Stimulated activated naive CD8-positive, alpha-beta T cell treated with anti-CD3 and anti-CD28 coated beads, Interleukin-15, Interleukin-2, amounts not matched to agents 100 U/mL and 50 U/mL, for 24 hours (primary cell): ENCODE data around the gene NPPA.

Experiments used
- ATAC-seq: fragments of 150-1000 bp; cut with Tn5 transposase; one replicate; pipeline ENCODE4 v1.10.0; 2021
- DNase-seq: peaks from one replicate; pipeline ENCODE4 v3.0.0; 2021

NPPA gene

DNA sequence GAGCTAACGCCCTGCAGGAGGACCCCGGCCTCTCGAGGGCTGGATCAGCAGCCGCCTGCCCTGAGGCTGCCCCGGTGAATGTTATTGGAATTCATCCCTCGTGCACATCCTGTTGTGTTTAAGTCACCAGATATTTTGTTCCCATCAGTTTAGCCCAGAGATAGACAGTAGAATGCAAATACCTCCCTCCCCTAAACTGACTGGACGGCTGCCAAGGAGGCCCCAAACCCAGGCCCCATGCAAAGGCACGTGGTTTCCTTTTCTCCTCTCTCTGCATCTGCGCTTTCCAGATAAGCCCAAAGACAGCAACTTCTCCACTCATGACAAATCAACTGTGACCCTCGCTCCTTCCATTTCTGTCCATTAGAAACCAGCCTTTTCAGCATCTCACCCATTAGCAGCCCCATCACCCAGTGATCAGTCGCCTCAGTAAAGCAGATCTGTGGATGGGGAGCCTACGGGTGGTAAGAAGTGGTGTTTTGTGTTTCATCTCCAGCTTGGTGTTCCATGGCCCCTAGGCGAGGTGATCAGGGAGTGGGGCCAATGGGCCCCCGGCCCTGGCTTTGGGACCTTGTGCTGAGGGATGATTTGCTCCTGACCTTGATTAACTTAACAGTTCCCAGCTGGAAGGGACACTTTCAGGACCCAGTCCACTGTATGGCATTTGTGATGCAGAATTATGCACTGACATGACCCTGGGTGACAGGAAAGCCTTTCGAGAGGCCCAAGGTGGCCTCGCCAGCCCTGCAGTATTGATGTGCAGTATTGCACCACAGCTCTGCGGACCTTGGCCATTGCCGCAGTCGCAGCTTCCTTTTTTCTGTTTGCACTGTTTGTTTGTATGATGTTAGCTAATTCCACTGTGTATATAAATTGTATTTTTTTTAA, 5.2 kb downstream of the NPPA start:
- no peak for DNase-seq
- ATAC-seq = no peak

- no peak for DNase-seq
- ATAC-seq = no peak
Measured at GRCh38 chr1:11841245-11842153, 6.1 kb downstream of the NPPA start.

GRCh38 chr1:11839727-11840705, 7.6 kb downstream of the NPPA start:
- DNase-seq (no peak), ATAC-seq (no peak)

DNA sequence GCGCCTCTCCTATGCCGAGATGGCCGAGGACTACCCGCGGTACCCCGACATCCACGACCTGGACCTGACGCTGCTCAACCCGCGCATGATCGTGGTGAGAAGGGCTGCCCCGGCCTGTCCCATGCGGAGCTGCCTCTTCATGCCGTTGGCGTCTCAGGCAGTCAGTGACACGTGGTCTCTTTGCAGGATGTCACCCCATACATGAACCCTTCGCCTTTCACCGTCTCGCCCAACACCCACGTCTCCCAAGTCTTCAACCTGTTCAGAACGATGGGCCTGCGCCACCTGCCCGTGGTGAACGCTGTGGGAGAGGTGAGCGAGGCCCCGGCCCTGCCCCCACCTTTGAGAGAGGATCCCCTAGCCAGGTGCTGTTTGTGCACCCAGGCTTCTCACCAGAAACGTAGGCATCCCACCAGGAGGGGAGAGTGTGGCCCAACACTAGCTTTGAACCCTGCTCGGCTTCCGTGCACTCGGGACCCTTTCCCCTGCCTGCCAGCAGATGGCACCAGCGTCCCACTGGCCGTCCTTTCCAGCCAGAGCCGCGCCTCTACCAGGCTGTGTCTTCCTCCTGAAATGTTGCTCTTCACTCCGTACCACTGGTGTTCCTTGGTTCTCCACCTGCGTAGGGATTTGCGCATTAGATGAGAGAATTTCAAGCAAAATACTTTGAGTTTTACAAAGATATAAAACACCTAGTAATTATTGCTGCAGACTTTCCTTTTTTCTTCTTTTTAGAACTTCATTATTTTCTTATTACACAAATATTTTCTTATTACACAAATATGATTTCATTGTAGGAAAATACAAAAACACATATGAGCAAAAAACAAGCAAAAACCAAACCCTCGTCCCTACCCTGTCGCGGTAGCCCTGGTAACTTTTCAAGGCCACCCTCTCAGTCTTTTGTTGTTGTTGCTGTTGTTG, 9.0 kb downstream of the NPPA start:
- DNase-seq (peak; percentile 79), ATAC-seq (peak; percentile 73)

- no peak for DNase-seq
- no peak for ATAC-seq
Measured at GRCh38 chr1:11837767-11838348, 9.7 kb downstream of the NPPA start.

DNA sequence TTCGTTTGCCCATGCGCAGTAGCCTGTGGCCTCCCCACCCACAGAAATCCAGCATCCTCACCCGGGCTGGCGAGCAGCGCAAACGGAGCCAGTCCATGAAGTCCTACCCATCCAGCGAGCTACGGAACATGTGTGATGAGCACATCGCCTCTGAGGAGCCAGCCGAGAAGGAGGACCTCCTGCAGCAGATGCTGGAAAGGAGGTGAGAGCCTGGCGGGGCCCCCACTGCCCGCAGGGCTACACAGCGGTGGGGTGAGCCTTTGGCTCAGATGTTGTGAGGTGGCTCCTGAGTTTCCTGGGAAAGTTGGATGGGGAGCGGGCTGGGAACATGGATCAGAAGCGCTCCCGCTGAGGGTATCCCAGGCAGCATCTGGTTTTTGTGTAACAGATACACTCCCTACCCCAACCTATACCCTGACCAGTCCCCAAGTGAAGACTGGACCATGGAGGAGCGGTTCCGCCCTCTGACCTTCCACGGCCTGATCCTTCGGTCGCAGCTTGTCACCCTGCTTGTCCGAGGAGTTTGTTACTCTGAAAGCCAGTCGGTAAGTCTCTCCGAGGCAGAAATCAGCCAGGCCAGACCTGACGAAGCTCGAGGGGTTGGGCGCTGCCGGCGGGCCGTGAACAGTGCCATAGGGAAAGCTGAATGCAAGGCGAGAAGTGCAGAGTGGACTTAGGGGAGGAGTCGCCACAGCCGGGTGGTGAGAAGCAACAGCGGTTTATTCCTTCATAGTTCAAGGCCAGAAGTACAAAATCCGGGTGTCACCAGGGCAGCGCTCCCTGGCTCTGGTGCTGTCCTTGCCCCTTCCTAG, 10.4 kb downstream of the NPPA start:
- ATAC-seq (no peak), DNase-seq (no peak)

DNA sequence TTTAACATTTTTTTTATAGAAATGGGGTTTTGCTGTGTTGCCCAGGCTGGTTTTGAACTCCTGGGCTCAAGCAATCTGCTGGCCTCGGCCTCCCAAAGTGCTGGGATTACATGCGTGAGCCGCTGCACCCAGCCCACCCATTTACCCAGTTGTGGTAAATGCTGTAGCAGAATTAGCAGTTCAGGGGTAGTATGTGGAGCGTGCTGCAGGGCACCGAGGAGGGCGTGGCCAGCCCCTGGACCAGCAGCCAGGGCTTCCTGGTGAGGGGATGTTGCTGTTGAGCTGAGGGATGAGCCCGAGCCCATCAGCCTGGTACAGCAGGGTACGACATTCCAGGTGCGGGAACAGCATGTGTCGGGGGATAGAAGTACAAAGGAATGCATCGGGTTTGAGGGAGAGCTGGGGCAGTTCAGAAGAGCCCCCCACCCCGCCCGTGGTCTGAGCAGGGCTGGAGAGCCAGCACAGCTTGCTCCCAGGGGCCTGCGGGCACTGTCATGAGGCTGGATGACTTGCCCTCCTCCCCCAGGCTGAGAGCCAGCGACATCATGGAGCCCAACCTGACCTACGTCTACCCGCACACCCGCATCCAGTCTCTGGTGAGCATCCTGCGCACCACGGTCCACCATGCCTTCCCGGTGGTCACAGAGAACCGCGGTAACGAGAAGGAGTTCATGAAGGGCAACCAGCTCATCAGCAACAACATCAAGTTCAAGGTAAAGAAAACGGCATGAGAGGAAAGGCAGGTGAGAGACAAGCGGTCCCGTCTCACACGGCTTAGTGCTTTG, 11.9 kb downstream of the NPPA start:
- no peak for DNase-seq

GRCh38 chr1:11833900-11834299, 13.7 kb downstream of the NPPA start:
- ATAC-seq = no peak
- DNase-seq = no peak

More for the DNA sequence above, 11.9 kb downstream of the NPPA start:
- no peak for ATAC-seq

DNA sequence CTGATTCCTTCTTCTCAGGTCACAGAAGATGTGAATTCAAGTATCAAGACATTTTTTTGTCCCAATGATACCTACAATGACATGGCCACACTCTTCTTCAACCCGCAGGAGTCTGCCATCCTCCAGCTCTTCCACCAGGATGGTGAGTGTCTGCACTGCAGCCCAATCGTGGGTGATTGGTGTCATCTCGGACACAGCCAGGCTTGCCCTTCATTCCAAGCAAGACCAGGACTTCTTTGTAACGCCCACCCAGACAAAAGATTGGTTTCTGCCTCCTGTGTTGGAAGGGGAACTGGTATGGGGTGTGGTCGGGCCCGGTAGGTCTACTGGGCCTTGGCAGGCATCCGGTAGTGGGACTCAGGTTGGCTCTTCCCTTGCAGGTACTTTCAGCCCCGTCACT, 14.1 kb downstream of the NPPA start:
- ATAC-seq (no peak), DNase-seq (no peak)

GRCh38 chr1:11831945-11832725, 15.4 kb downstream of the NPPA start:
- no peak for ATAC-seq
- DNase-seq = no peak

GRCh38 chr1:11828511-11828910, 19.1 kb downstream of the NPPA start:
- ATAC-seq (no peak), DNase-seq (no peak)

DNA sequence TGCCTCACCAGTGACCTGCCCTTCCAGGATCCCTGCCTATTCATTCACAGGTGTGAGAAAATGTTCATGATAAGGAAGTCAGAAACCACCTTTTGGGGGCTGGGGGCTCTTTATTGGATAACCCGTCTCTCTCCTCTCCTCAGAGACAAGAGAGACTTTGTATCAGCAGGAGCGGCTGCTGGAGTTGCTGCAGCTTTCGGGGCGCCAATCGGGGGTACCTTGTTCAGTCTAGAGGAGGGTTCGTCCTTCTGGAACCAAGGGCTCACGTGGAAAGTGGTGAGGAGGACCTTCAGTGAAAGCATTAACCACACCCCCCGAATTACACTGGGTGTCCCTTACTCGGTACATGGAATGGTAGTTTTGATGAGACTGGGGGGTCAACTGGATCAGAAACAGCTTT, 20.6 kb downstream of the NPPA start:
- no peak for ATAC-seq
- no peak for DNase-seq

DNA sequence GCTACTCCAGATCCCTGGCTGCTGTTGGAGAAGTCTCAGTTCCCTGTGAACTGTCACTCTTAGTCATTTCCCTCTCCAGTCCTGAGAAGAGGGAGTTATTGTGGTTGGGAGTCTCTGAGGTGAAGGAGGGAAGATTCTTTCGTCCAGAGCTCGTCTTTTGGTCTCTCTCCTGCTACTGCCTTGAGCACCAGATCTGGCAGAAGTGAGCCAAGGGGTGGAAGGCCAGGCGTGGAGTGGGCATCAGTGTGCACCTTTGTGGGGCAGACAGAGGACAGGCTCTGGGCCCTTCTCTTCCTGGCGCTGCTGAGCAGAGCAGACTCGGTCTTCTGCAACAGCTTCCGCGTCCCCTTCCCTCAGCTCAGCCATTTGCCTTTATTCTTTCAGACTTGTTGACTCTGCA, 22.5 kb downstream of the NPPA start:
- DNase-seq (no peak), ATAC-seq (no peak)

DNA sequence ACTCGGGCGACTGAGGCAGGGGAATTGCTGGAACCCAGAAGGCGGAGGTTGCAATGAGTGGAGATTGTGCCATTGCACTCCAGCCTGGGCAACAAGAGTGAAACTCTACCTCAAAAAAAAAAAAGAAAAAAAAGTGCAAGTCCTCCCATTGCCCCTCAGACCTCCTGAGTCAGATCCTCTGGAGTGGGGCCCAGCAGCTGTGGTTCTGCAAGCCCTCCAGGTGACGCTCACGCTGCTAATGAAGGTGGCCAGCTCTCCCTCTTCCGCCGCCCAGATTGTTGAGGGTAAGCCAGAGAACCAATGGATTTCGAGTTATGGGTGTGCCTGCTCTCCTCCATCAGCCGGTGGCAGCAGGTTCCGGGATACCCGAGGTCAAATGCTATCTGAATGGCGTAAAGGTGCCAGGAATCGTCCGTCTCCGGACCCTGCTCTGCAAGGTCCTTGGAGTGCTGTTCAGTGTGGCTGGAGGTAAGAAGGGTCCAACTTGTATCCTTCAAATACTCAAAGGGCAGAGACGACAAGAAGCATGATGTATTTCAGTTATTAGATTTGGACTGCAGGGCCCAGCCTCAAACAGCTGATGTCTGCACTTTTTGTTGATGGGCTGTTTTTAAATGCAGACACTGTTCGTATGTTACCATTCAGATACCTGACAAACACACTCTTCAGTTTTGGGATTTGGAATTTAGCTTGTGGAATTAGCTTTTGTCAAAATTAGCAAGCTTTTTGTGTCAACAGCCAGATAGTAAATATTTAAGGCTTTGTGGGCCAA, 24.0 kb downstream of the NPPA start:
- DNase-seq = no peak
- ATAC-seq = no peak

DNA sequence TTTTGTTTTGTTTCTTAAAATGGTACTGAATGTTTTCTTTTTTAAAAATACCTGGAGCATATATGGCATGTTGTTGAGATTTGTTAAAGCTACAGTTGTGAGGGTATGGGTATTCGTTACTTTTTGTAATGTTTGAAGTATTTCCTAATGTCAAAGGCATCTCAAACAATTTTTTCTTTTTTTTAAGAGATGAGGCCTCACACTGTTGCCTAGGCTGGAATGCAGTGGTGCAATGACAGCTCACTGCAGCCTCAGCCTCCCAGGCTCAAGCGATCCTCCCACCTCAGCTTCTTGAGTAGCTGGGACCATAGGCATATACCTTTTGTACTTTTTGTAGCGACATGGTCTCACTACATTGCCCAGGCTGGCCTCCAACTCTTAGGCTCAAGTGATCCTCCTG, 25.5 kb downstream of the NPPA start:
- ATAC-seq = no peak
- DNase-seq = no peak

DNA sequence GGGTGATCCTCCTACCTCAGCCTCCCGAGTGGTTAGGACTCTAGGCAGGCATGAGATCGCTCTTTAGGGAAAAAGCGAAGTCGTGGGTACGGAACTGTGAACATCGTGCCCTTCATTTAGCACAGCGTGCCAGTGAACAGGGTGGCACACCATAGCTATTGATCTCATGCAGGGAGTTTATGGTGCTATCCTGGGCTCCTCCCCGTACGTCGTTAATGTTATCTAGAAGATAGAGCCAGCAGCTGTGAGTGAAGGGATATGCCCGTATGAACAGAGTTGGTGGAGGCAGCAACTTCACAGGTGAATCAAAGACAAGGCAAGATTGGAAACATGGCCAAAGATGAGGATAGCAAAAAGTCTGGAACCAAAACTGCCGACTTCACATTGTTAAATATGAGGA, 30.4 kb downstream of the NPPA start:
- no peak for DNase-seq
- ATAC-seq = no peak

DNA sequence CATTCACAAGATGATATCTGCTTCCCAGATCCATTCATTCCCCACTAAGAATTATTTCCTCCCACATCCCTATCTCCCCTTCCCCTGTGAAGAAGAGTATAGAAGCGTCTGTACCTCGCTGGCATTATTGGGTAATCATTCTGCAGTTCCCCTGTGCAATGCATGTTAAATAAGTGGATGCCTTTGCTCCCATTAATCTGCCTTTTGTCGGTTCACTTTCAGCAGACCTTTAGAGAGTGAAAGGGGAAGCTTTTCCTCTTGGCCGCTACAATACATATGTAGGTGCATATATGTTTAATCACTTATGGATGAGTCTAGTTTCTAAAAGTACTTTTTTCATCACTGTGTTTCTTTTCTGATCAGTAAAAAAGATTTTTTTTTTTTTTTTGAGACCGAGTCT, 34.6 kb downstream of the NPPA start:
- DNase-seq (no peak), ATAC-seq (no peak)
